Umbilical cord (tissue), 2 donors: ENCODE measurements around the gene PTPRM. TPM values are rescaled to one million over a fixed set of nuclear protein-coding genes. Genes with fewer than 3 reads are reported as not detected.

Experiments used
- DNase-seq: peaks from one replicate; pipeline ENCODE4 v3.0.0-alpha.2; 2015; ENCODE audit warnings: low spot score
- total RNA-seq: library from RNA; depleted of rRNA; stranded (reverse); fragments of >200 nt; gene quantifications from one replicate; pipeline ENCODE4 v1.2.3, GENCODE V29; 2014; ENCODE audit warnings: low replicate concordance; ENCODE audit not compliant: insufficient read depth

PTPRM gene
- total RNA-seq, 1 donor from 2014 or later, result 49.1 TPM

DNA sequence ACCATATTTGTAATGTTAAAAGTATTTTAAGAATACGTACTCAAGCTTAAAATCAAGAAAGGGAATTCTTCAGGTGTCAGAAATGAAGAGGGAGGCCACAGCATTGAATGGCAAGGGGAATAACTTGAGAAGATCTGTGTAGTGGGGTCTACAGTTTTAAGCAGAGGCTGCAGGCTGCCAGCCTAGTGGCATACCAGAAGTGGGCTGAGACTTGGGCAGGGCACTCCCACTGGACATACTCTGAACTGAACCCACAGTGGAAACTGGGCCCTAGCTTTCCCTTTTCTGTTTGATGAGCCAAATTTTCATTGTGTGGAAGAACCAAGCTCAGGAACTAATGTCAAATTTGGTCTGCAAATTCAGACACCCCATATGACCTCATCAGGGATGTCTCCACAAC is 238.8 kb downstream of the PTPRM start:
- no peak for DNase-seq

DNA sequence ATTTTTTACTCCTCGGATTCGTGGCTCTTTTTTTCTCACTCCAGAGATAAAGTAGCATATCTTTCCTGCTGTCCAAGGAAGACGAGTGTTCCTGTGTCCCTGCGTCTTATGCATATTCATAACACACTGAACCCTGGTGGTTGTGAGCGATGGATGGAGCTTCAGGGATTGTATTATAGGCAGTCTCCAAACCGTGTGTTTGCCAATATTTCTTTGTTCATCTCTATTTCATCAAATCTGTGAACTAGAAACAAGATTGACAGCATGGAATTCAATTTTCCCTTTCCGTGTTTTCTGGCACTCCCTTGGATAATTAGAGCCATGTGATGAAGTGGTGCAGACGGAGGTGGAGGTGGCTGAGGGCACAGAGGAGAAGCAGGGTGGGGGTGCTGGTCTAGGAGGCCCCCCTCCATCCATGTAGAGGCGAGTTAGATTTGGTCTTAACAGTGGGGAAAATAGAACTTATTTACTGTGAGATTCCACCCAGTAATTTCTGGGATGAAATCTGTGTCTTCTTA is 240.9 kb downstream of the PTPRM start:
- no peak for DNase-seq

DNA sequence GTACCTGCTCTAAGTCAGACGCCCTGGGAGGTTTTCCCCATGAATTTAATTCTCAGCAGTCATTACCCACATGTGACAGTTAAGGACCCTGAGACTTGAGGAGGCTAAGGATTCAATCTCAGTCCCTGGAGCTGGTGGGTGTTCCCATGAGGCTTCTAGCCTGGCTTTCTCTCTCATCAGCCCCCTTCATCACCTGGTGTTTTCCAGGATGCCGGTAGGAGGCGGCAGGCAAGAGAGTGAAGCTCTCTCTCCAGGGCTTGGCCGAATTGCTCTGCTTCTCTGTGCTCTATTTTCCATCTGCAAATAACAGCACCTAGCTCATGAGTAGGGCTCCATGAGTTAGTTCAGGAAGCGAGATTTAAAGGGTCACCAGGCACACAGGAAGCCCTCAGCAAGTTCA is 241.9 kb downstream of the PTPRM start:
- no peak for DNase-seq

DNA sequence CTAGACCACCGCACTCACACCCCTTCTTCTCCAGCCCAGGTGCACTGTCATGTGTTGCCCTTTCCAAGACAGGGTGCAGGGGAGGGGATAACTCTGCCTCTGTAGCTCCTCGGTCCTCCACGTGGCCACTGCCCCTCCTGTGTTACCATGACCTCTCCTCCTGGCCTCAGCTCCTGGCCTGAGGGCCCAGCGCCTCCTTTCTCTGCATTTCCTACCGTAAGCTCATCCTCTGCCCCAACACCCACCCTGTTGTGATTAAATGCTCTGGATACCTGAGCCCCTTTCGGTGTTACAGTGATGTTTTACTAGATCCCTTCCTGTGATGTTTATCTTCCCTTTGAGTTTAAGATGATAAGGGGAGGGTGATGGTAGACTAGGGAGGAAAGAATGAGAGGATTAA is 242.3 kb downstream of the PTPRM start:
- DNase-seq, result no peak

DNA sequence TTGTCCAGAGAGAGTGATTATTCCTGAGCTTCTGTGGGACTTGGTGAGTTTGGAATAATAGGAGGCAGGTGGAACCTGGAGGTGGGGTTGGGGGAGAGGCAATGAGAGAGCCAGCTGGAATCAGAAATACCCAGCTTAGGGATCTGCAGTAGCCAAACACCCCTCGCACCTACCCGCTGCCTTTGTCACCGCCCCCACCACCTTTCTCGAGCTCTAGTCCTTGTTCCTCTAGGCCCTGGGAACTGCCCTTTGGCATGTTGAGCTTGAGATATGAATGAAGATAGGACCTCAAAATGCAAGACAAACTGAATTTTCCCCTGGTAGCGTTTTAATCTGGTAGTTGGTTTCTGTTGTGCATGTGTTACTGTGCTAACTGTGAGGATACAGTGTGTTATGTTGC is 242.9 kb downstream of the PTPRM start:
- DNase-seq, result no peak

DNA sequence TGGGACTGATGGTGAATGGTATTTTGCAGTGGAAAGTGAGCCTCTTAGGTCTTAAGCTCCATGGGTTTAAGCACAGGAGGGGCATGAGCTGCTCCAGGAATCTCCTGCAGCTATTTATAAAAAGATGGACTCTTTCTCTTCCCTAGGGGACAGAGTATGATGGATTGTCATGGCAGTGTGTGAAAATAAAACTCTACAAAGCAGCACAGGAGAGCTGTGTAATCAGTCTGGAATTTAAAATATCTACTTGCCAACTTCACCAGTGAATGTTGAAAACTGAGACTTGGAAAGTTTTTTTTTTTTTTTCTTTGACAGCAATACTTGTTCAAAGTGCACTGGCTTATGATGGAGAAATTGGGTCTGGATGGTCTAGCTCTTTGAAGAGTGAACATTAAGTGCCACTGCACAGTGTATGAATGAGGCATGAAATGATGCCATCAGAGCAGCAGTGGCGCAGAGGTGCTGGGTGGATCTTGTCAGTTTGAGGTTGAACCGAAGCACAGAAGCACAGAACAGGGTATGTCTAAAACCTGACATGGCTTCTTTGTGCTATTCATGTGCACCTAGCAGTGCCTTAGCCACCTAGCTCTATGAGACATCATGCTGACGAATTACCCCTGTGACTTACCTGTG is 245.4 kb downstream of the PTPRM start:
- no peak for DNase-seq

DNA sequence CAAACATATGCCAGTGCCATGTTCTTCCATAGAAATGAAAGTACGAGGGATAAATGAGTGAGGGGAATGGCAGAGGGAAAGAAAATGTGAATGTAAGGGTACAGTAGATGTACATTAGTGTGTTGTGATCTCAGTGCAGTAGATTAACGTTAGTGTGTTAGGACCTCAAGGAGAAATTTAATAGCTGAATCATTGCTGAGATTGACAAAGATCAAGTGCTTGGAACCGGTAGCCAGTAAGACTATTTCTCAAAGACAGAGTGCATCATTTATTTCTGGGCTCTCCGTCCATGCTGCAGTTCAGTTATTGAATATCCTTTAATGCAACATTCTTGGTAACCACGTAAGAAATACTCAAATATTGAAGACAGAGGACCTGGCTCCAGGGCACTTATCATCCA is 246.0 kb downstream of the PTPRM start:
- DNase-seq, result no peak

DNA sequence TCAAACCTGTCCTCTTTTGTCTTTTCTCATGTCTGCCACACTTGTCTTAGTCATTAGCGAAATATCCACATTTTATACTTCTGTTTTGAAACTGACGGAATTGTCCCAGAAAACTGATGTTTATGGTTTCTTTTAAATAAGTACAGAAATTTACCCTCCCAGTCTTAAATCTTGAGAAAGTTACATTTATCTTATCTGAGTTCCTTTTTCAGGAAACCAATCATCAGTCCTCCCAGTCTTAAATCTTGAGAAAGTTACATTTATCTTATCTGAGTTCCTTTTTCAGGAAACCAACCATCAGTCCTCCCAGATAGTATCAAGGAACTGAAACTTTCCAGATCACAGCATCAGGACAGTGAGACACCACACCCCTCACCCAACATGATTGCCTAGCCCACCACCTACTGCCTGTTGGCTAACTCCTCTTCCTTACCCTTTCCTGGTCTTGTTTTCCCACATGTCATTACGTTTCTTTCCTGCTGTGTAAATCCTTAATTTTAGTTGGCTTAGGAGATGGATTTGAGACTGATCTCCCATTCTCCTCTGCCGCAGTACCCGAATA is 247.7 kb downstream of the PTPRM start:
- DNase-seq, result no peak

DNA sequence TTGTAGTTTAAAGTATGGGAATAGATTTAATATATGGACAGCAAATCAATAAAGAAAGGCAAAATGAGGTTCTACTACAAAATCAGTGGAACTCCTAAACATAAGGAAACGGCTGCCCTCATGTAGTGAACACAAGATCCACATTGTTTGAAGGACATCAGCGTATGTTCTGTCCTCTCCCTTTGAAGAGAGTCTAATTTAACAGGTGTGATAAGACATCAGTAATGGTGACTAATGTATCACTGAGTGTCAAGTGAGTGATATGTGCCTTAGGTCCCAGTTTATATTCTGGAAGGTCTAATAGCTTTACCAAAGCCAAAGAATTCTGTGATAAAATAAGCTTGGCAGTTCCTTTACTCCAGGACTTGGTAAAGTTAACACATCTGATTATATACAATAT is 248.7 kb downstream of the PTPRM start:
- DNase-seq, result no peak

DNA sequence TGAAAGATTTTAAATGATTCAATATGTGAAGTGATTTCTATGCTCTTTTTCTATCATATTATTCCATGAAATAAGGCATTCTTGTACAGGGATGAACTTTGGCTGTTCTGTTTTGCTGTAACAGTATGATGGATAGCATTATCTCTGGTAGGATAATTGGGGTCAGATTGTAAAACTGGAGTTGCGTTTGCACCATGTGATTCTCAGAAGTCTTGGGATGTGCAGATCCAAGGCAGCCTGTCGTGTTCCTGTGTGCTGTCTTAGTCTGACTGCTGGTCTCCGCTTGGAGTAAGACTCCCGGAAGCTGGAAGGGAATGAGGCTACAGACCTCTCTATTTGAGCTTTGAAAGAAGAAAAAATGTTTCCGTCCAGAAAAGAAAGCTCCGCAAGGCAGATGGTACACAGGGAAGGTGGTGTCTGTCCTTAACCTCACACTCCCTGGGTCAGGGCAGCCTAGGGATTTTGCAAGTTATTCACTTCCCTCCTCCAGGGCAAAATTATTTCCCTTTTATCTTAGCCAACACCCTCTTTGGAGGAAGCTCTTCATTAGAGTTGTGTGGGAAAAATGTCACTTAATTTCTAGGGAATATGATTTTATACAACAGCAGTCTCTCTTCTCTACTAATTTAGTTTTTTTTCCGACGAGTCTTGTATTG is 250.6 kb downstream of the PTPRM start:
- peak; percentile 46 for DNase-seq

DNA sequence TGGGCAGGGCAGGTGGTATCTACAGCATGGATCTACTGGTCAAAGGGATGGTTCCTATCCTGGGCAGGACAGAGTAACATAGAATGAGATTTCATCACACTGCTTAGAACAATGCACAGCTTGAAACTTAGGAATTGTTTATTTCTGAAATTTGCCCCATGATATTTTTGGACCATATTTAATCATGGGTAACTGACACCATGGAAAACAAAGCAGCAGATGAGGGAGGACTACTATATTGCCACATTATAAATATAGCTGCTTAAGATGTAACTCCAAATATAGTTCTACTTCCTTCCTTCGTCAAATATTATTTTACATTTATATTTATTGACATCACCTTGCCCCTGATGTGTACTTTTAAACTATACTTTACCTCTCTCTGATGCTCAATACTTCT is 254.7 kb downstream of the PTPRM start:
- no peak for DNase-seq

DNA sequence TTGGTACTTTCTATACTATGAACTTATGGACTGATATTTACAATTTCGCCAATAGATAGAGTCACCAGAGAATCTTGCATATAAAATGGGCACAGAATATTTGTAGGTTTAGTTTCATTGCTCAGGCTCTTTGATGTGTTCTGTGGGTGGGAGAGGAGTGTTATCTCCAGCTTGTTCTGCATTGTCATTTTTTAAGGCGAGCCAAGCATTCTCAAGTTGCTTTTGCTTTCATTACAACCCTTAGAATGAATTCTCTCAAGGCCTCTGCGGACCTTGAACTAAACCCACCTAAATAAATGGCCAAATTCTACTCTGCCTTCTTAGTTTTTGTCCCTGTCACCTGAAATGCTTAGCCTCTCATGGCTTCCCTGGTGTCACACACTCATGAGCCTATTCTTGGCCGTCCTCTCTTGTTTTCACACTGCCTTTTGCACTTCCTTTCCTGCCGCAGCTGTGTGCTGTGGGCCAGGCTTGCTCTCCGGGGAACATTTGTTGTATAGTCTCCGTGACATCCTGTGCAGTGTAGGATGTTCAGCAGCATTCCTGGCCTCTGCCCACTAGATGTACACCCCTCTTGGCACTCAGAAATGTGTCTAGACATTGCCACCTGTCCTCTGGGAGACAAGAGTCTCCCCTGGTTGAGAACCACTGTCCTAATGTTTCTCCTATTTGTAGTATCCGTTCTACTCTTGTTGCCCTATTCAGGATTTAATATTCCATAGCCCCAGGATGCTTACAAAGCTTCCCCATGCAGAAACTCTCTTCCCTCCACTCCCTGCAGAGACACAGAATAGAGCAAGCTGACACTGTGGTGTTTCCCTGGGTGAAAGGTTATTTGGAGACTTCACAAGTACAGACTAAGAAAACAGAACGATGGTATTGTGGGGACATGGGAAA is 255.6 kb downstream of the PTPRM start:
- no peak for DNase-seq

DNA sequence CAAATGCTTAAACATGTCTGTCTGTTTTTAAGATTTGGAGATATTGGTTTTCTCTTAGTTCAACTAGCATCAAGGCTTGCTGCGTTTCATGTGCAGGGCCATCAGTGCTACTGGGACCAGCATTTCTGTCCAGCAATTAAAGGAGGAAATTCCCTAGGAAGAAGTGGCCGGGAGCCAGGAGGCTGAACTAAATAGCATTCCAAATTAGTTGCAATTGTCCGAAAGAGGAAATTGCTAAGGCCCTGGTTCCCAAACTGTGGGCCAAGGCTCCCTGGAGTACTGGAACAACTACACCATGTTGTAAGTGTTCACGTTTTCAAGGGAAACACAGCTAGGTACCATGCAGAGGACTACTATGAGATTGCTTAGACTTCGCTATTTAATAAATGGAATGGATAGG is 257.9 kb downstream of the PTPRM start:
- DNase-seq, result no peak

DNA sequence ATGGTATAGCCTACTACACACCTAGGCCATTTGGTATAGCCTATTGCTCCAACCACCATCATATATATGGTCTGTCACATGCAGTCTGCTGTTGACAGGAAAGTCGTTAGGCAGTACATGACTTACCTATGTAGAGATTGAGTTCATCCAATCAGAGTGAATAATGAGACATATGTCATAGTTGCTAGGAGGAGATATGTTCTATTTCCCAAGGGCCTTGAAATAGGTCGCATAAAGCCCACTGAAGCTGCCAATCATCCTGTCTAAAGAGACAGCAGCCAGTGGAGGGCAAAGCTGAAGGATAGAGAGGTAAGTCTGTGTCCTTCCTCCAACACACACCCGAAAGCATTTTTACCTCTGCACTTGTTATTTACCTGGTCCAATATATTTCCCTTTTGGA is 263.4 kb downstream of the PTPRM start:
- DNase-seq, result no peak

DNA sequence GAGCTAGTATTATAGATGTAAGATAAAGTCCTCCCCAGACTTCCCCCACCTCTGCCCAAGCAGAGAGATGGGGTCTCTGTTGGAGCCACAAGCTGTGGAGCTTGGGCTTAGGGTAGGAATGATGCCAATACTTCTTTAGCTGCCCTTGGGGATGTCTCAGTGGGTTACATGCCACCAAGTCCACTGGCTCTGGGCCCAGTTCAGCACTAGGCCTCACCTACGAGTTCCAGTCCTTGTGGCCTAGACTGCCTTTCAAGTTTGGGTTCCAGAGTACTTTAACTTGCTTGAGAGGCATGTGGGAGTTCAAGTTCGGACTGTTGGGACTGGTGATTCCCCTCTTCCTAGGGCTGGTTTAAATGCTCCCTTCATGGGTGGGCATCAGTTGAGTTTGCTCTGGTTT is 272.4 kb downstream of the PTPRM start:
- DNase-seq, result no peak

DNA sequence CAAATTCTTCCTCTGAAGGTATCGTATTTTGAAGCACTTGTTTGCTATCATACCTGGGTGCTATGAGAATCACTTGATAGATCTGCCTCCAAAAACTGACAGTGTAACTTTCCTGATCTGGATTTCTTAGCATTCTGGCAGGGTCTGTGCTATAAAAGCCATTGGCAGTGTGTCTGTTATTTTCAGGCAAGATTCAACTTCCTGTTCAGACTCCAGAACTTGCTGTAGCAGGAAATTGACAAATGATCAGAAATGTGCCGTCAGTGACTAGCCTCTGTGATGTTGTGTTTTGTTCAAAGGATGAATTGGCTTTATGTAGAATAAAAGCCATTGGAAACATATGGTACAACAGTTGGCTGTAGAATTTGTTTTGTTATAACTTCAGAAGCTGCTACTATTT is 273.3 kb downstream of the PTPRM start:
- DNase-seq, result no peak

DNA sequence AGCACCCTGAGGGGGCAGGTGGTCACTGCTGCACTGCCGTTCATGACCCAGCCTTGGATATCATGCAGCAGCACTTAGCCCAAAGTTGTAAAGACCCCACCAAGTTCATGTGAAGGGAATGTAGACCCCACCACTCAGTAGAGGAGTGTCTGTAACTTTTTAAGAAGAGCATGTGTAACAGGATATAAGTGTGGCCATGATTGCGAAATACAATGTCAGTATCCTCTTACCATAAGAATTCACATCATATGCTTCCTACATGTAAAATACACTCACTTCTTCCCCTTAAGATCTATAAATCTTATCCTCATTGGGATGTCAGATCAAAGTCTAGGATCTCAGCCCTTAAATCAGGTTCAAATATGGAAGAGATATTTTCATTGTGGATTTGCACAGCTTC is 276.9 kb downstream of the PTPRM start:
- no peak for DNase-seq

DNA sequence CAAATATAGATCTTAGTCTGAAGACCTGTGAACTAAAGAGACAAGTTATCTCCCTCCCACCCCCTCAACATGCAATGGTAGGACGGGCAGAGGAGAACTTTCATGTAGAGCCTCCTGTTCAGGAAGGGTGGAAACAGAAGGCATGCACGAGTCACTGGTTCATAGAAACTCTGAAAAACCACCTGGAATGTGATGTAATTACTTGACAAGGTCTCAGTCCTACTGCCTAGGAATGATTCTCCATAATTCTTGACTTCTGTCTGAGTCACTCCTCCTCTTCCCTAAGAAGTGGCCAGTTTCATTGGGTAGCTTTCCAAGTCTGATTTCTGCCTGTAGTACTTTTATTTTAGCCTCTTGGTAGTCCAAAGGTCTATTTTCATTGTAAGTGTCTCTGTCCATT is 277.3 kb downstream of the PTPRM start:
- DNase-seq, result no peak

DNA sequence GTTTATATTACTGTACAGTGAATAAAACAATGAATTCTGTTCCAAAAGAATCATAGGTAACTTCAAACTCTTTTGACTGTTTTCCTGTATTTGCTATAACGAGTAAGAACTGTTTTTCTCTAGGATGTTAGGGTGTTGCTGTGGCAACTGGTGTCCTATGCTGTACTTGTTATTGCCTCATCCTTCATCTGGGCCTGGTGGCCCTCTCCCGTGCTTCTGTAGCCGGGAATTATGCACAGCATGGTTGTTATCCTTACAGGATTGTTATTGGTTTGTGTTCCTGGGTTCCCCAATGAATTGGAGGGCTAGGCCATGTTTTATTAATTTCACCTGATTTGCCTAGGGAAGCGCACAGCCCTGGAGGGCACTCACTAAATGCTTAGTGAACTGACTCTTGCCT is 279.2 kb downstream of the PTPRM start:
- DNase-seq, result no peak

DNA sequence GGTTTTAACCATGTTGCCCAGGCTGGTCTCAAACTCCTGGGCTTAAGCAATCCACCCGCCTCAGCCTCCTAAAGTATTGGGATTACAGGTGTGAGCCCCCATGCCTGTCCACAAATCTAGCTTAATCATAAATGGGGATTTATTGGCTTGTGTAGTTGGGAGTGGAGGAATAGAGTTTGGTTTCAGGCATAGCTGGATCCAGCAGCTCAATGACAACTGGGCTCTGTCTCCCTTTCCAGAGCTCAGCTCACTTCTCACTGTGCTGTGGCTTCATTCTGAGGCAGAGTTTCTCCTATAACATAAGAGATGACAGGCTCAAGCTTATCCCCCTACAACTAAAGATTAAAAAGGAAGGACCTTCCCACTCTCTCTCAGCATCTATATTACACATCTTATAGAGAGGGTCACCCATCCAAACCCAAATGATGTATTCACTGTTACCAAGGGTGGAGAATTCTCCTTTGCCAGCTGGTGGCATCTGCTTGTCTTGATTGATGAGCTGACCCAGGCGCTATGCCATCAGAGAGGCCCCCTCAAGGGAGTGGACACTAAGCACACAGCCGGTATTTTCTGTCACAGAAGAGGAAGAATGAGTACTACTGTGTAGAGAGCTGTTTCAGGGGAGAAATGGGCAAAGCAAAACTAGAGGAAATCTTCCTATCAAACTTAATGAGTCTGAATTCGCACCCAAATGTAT is 280.4 kb downstream of the PTPRM start:
- no peak for DNase-seq

DNA sequence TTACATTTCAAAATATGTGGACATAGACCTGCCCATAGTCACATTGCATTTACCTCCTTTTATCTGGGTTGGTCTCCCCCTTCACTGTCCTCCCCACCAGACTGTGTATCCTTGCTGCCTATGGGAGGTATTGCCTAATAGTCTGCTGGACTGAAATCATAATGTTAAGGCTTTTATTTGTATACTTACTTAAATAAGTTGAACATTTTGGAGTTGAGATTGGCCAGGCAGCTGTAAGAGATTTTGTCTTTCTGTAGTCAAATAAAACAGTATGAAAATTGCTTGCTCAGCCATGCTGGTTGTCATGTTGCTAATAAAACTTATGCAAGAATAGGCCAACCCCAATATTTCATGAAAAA is 280.9 kb downstream of the PTPRM start:
- peak; percentile 53 for DNase-seq

DNA sequence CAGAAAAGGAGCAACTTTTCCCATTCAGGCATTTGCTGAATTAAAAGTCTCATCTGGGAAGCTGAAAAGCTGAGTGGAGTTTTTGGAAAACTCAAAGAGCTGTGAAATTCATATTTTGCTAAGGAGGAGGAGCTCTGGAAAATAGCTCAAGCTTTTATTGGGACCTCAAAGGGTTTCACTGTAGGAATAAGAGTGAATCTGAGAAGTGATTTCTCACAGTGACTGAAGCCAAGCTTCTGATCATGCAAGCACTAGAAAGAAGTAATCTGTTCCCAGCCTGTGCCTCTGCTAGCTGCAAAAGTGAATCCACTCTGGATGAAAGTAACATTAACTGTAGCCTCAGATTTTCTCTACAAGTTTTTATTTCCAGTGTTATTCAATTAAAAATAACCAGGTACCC is 283.3 kb downstream of the PTPRM start:
- DNase-seq, result no peak
